Central memory CD4-positive, alpha-beta T cell (primary cell): ENCODE results near the gene KIF26B.
"Not testable (repeated sequence)": the region's sequence is repeated elsewhere in the genome, so short reads cannot be mapped to it uniquely, and the experiment has no call there.

Experiments used
- DNase-seq: peaks from one replicate; pipeline ENCODE4 v3.0.0; 2022

Gene KIF26B

GRCh38 chr1:245715970-245716369 is 561.2 kb downstream of the KIF26B start:
- no peak for DNase-seq

GRCh38 chr1:245716561-245716960 is 561.8 kb downstream of the KIF26B start:
- DNase-seq, result no peak

- DNase-seq, result no peak
Observed at GRCh38 chr1:245717611-245718010, 562.8 kb downstream of the KIF26B start.

- no peak for DNase-seq
Observed at GRCh38 chr1:245718123-245718522, 563.3 kb downstream of the KIF26B start.

- DNase-seq, result no peak
Observed at GRCh38 chr1:245718951-245719350, 564.2 kb downstream of the KIF26B start.

- no peak for DNase-seq
Observed at GRCh38 chr1:245721488-245721887, 566.7 kb downstream of the KIF26B start.

- DNase-seq, result not testable (repeated sequence)
Observed at GRCh38 chr1:245728035-245728434, 573.2 kb downstream of the KIF26B start.

GRCh38 chr1:245730801-245731200 is 576.0 kb downstream of the KIF26B start:
- DNase-seq, result no peak

GRCh38 chr1:245740336-245740735 is 585.6 kb downstream of the KIF26B start:
- not testable (repeated sequence) for DNase-seq

- no peak for DNase-seq
Observed at GRCh38 chr1:245742896-245743295, 588.1 kb downstream of the KIF26B start.

GRCh38 chr1:245748240-245748639 is 593.5 kb downstream of the KIF26B start:
- no peak for DNase-seq

GRCh38 chr1:245748646-245749045 is 593.9 kb downstream of the KIF26B start:
- no peak for DNase-seq

- DNase-seq, result no peak
Observed at GRCh38 chr1:245749053-245749452, 594.3 kb downstream of the KIF26B start.

GRCh38 chr1:245750261-245750660 is 595.5 kb downstream of the KIF26B start:
- no peak for DNase-seq

- DNase-seq, result no peak
Observed at GRCh38 chr1:245751116-245751515, 596.3 kb downstream of the KIF26B start.

GRCh38 chr1:245751726-245752470 is 597.1 kb downstream of the KIF26B start:
- DNase-seq, result no peak

GRCh38 chr1:245752561-245752960 is 597.8 kb downstream of the KIF26B start:
- no peak for DNase-seq

GRCh38 chr1:245753807-245754206 is 599.0 kb downstream of the KIF26B start:
- no peak for DNase-seq

- no peak for DNase-seq
Observed at GRCh38 chr1:245754463-245754961, 599.7 kb downstream of the KIF26B start.
